HepG2 (cell line): Measurements from ENCODE around the gene MAP1LC3A. TPM values are rescaled to one million over a fixed set of nuclear protein-coding genes. Genes with fewer than 3 reads are reported as not detected.
A peak's percentile ranks its signal among the peaks of the same experiment; 100 is the strongest.

ENCODE experiments used
- ATF3 ChIP-seq: sonication (generic); formaldehyde crosslinking; IDR thresholded peaks from 2 replicates; pipeline ENCODE4 v1.4.0; 2020; ENCODE audit warnings: missing genetic modification reagents
- CBFB ChIP-seq: sonication (generic); formaldehyde crosslinking; IDR thresholded peaks from 2 replicates; pipeline ENCODE4 v1.4.0; 2020; ENCODE audit warnings: missing genetic modification reagents
- CHD2 ChIP-seq: IDR thresholded peaks from 2 replicates; pipeline ENCODE4 v1.6.1; 2011; ENCODE audit warnings: low read depth, low read length, improper control_type of control experiment
- FOXO1 ChIP-seq: sonication (generic); formaldehyde crosslinking; IDR thresholded peaks from 2 replicates; pipeline ENCODE4 v1.4.0; 2020; ENCODE audit warnings: missing genetic modification reagents
- HMGXB4 ChIP-seq, 2 experiments: sonication (generic) in 1 of 2; formaldehyde crosslinking in 1 of 2; IDR thresholded peaks; 2 replicates each; pipeline versions ENCODE4 v1.4.0 to v1.6.1; 2018 to 2020; ENCODE audit warnings: missing genetic modification reagents in 2 of 2, borderline replicate concordance in 1 of 2, low read depth in 1 of 2, mild to moderate bottlenecking in 1 of 2, missing biosample characterization in 1 of 2
- HOXD1 ChIP-seq: sonication (generic); formaldehyde crosslinking; IDR thresholded peaks from 2 replicates; pipeline ENCODE4 v1.5.0; 2020; ENCODE audit warnings: missing genetic modification reagents
- MAZ ChIP-seq, 2 experiments: sonication (generic) in 1 of 2; formaldehyde crosslinking in 1 of 2; IDR thresholded peaks; 2 replicates each; pipeline versions ENCODE4 v1.5.0 to v1.6.1; 2012 to 2020; ENCODE audit warnings: low read depth in 2 of 2, mild to moderate bottlenecking in 2 of 2, borderline replicate concordance in 1 of 2, improper control_type of control experiment in 1 of 2, low read length in 1 of 2, missing genetic modification reagents in 1 of 2, moderate library complexity in 1 of 2
- NFKB2 ChIP-seq: sonication (generic); formaldehyde crosslinking; IDR thresholded peaks from 2 replicates; pipeline ENCODE4 v1.4.0; 2020; ENCODE audit warnings: missing genetic modification reagents, borderline replicate concordance
- NFRKB ChIP-seq: fragments of 450-650 bp; IDR thresholded peaks from 2 replicates; pipeline ENCODE4 v1.6.1; 2017
- PAX8 ChIP-seq: sonication (generic); formaldehyde crosslinking; IDR thresholded peaks from 2 replicates; pipeline ENCODE4 v1.8.0; 2022; ENCODE audit warnings: mild to moderate bottlenecking, missing genetic modification reagents, borderline replicate concordance
- RBM22 ChIP-seq: fragments of 200-400 bp; formaldehyde crosslinking; optimal IDR thresholded peaks from 2 replicates; pipeline ENCODE3; 2017; ENCODE audit warnings: mild to moderate bottlenecking, low read length, moderate library complexity
- RXRB ChIP-seq: IDR thresholded peaks from 2 replicates; pipeline ENCODE4 v1.6.1; 2016; ENCODE audit warnings: borderline replicate concordance, missing genetic modification reagents, missing compliant biosample characterization
- TEAD3 ChIP-seq: optimal IDR thresholded peaks from 2 replicates; pipeline ENCODE3; 2016; ENCODE audit warnings: borderline replicate concordance
- THYN1 ChIP-seq: sonication (generic); formaldehyde crosslinking; IDR thresholded peaks from 2 replicates; pipeline ENCODE4 v1.8.1; 2023; ENCODE audit warnings: low read depth, mild to moderate bottlenecking, moderate library complexity, missing genetic modification reagents, borderline replicate concordance
- TRIM24 ChIP-seq: sonication (generic); formaldehyde crosslinking; IDR thresholded peaks from 2 replicates; pipeline ENCODE4 v1.8.0; 2022; ENCODE audit warnings: mild to moderate bottlenecking, missing genetic modification reagents
- ZBTB25 ChIP-seq: IDR thresholded peaks from 2 replicates; pipeline ENCODE4 v1.6.1; 2018; ENCODE audit warnings: missing genetic modification reagents
- ZBTB37 ChIP-seq: sonication (generic); formaldehyde crosslinking; IDR thresholded peaks from 2 replicates; pipeline ENCODE4 v1.4.0; 2020; ENCODE audit warnings: mild to moderate bottlenecking, missing genetic modification reagents
- ZC3H13 ChIP-seq: sonication (generic); formaldehyde crosslinking; IDR thresholded peaks from 2 replicates; pipeline ENCODE4 v1.8.1; 2023; ENCODE audit warnings: mild to moderate bottlenecking, missing genetic modification reagents, moderate library complexity
- ZNF12 ChIP-seq: sonication (generic); formaldehyde crosslinking; IDR thresholded peaks from 2 replicates; pipeline ENCODE4 v1.5.0; 2020; ENCODE audit warnings: missing genetic modification reagents
- ZNF232 ChIP-seq: sonication (generic); formaldehyde crosslinking; IDR thresholded peaks from 2 replicates; pipeline ENCODE4 v1.4.0; 2020; ENCODE audit warnings: missing genetic modification reagents, borderline replicate concordance
- ZNF276 ChIP-seq: sonication (generic); formaldehyde crosslinking; IDR thresholded peaks from 2 replicates; pipeline ENCODE4 v1.4.0; 2020; ENCODE audit warnings: mild to moderate bottlenecking, low read depth, missing genetic modification reagents
- ZNF282 ChIP-seq: fragments of 450-650 bp; IDR thresholded peaks from 2 replicates; pipeline ENCODE4 v1.6.1; 2018; ENCODE audit not compliant: partially characterized antibody
- ZNF383 ChIP-seq: sonication (generic); formaldehyde crosslinking; IDR thresholded peaks from 2 replicates; pipeline ENCODE4 v1.4.0; 2020; ENCODE audit warnings: missing genetic modification reagents, mild to moderate bottlenecking, borderline replicate concordance
- ZNF431 ChIP-seq: sonication (generic); formaldehyde crosslinking; IDR thresholded peaks from 2 replicates; pipeline ENCODE4 v1.9.0; 2022; ENCODE audit warnings: missing genetic modification reagents, low read depth, mild to moderate bottlenecking, borderline replicate concordance
- ZNF577 ChIP-seq: sonication (generic); formaldehyde crosslinking; IDR thresholded peaks from 2 replicates; pipeline ENCODE4 v1.4.0; 2020; ENCODE audit warnings: mild to moderate bottlenecking, low read depth, missing genetic modification reagents, borderline replicate concordance
- polyA plus RNA-seq, 8 experiments: library from polyadenylated mRNA; depleted of rRNA in 3 of 8; stranded (reverse) in 7 of 8; unstranded in 1 of 8; fragments of >200 nt; fragmentation: Illumina TruSeq in 4 of 8; extraction: Trizol in 4 of 8; gene quantifications; 2 replicates each; pipeline versions ENCODE4 v1.2.1 to v1.2.3, GENCODE V29; 2011 to 2016; ENCODE audit warnings: low read depth in 4 of 8, missing spikeins in 1 of 8, mixed read lengths in 1 of 8; ENCODE audit not compliant: insufficient read depth in 1 of 8
- total RNA-seq, 5 experiments: library from RNA; depleted of rRNA; stranded (reverse); fragments of >200 nt; fragmentation: Illumina TruSeq; extraction: Trizol; gene quantifications; 2 replicates each; pipeline ENCODE4 v1.2.3, GENCODE V29; 2016; ENCODE audit warnings: low read depth in 1 of 5

Gene MAP1LC3A
- total and polyA plus RNA-seq, 2 of the 13 experiments (the other 11 are each of a cell fraction or from before 2014, with no cell fraction given): not detected

GRCh38 chr20:34538671-34539123 lies 19.8 kb upstream of the MAP1LC3A start (continued):
- TF ChIP-seq ZNF383 (no peak), CBFB (CRISPR knock-in tag) (peak; percentile 67; the same call in 1 of the 2 replicates), ZNF276 (CRISPR knock-in tag) (no peak), ATF3 (CRISPR knock-in tag) (no peak), ZNF232 (CRISPR knock-in tag) (no peak), ZC3H13 (no peak), ZBTB25 (CRISPR knock-in tag) (peak; percentile 63; the same call in 1 of the 2 replicates), HMGXB4 (CRISPR knock-in tag; IDR thresholded peaks at IDR 0.05; ENCODE audit: borderline replicate concordance in 1 of 2, low read depth in 1 of 2) (peak in 1 of 2 experiments; percentile 80; a peak in 2 of 4 replicates), RBM22 (peak; percentile 79), PAX8 (CRISPR knock-in tag) (no peak), ZNF431 (no peak), NFKB2 (CRISPR knock-in tag) (no peak), NFRKB (no peak), TRIM24 (CRISPR knock-in tag) (no peak), CHD2 (no peak), RXRB (CRISPR knock-in tag) (peak; percentile 85), MAZ (IDR thresholded peaks at IDR 0.05; ENCODE audit: borderline replicate concordance, low read depth, low read length) (no peak), MAZ (CRISPR knock-in tag; IDR thresholded peaks at IDR 0.05; ENCODE audit: low read depth) (no peak), ZBTB37 (CRISPR knock-in tag) (no peak), ZNF577 (CRISPR knock-in tag) (no peak), HOXD1 (CRISPR knock-in tag) (no peak), THYN1 (CRISPR knock-in tag) (no peak), FOXO1 (CRISPR knock-in tag) (peak; percentile 54; the same call in 1 of the 2 replicates), TEAD3 (CRISPR knock-in tag) (peak; percentile 67), ZNF282 (no peak), ZNF12 (no peak)
